Measurements from ENCODE around the gene MAPK14.

Gene MAPK14

DNA sequence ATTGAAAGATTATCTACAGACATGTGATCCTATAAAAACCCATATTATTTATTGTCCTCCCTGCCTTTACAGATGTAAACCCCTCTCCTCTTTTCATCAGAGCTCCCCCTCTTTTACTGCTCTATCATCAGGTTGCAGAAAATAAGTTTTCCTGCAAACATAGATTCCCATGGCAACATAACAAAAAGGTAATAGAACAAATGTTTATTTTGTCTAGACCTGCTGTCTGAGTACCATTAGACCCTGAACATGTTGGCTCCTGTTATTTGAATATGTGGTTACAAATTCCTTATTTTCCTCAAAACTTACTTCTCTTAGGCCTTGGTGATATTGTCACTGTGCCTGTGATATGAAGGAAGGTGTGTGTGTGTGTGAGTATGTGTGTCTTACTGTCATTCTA is 11.5 kb downstream of the MAPK14 start:
- TF ChIP-seq ZBTB7A (IDR thresholded peaks at IDR 0.05; ENCODE audit: low read depth) (no peak), TAF1 (IDR thresholded peaks at IDR 0.05; ENCODE audit: low read depth) (no peak), CREB1 (IDR thresholded peaks at IDR 0.05; ENCODE audit: low read depth) (no peak), TEAD4 (IDR thresholded peaks at IDR 0.05) (no peak), TCF12 (IDR thresholded peaks at IDR 0.05; ENCODE audit: low read depth) (no peak), CEBPB (IDR thresholded peaks at IDR 0.05) (no peak), FOXM1 (IDR thresholded peaks at IDR 0.05; ENCODE audit: borderline replicate concordance, low read depth) (no peak), EGR1 (IDR thresholded peaks at IDR 0.05) (no peak), RAD21 (IDR thresholded peaks at IDR 0.05; ENCODE audit: low read depth) (no peak), EP300 (IDR thresholded peaks at IDR 0.05; ENCODE audit: borderline replicate concordance) (no peak), NFIC (IDR thresholded peaks at IDR 0.05) (no peak), YY1 (IDR thresholded peaks at IDR 0.05; ENCODE audit: low read depth) (no peak)
- TF ChIP-seq, protein P1, sequence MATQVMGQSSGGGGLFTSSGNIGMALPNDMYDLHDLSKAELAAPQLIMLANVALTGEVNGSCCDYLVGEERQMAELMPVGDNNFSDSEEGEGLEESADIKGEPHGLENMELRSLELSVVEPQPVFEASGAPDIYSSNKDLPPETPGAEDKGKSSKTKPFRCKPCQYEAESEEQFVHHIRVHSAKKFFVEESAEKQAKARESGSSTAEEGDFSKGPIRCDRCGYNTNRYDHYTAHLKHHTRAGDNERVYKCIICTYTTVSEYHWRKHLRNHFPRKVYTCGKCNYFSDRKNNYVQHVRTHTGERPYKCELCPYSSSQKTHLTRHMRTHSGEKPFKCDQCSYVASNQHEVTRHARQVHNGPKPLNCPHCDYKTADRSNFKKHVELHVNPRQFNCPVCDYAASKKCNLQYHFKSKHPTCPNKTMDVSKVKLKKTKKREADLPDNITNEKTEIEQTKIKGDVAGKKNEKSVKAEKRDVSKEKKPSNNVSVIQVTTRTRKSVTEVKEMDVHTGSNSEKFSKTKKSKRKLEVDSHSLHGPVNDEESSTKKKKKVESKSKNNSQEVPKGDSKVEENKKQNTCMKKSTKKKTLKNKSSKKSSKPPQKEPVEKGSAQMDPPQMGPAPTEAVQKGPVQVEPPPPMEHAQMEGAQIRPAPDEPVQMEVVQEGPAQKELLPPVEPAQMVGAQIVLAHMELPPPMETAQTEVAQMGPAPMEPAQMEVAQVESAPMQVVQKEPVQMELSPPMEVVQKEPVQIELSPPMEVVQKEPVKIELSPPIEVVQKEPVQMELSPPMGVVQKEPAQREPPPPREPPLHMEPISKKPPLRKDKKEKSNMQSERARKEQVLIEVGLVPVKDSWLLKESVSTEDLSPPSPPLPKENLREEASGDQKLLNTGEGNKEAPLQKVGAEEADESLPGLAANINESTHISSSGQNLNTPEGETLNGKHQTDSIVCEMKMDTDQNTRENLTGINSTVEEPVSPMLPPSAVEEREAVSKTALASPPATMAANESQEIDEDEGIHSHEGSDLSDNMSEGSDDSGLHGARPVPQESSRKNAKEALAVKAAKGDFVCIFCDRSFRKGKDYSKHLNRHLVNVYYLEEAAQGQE (IDR thresholded peaks at IDR 0.05; ENCODE audit: low read depth), result no peak
- TF ChIP-seq, protein P2, sequence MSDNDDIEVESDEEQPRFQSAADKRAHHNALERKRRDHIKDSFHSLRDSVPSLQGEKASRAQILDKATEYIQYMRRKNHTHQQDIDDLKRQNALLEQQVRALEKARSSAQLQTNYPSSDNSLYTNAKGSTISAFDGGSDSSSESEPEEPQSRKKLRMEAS (IDR thresholded peaks at IDR 0.05), result no peak
- TF ChIP-seq, protein P3, sequence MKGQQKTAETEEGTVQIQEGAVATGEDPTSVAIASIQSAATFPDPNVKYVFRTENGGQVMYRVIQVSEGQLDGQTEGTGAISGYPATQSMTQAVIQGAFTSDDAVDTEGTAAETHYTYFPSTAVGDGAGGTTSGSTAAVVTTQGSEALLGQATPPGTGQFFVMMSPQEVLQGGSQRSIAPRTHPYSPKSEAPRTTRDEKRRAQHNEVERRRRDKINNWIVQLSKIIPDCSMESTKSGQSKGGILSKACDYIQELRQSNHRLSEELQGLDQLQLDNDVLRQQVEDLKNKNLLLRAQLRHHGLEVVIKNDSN (IDR thresholded peaks at IDR 0.05), result no peak

DNA sequence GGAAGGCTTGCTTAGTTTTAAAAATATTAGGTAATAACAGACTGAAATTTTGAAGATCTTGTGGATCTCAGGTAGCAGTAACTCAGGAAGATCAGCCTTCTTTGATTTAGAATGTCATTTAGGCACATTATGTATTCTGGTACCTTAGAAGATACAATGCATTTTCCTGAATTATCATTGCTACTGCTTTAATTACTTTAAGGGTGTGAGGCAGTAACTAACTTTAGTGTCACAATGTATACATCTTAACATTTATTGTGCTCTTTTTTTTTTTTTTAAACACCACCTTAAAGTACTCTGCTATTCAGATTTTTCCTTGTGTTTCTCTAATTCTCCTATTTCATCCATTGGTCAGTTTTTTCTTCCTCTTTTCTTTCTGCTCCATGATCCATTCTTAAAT is 13.3 kb downstream of the MAPK14 start:
- TF ChIP-seq EGR1 (IDR thresholded peaks at IDR 0.05), result no peak

DNA sequence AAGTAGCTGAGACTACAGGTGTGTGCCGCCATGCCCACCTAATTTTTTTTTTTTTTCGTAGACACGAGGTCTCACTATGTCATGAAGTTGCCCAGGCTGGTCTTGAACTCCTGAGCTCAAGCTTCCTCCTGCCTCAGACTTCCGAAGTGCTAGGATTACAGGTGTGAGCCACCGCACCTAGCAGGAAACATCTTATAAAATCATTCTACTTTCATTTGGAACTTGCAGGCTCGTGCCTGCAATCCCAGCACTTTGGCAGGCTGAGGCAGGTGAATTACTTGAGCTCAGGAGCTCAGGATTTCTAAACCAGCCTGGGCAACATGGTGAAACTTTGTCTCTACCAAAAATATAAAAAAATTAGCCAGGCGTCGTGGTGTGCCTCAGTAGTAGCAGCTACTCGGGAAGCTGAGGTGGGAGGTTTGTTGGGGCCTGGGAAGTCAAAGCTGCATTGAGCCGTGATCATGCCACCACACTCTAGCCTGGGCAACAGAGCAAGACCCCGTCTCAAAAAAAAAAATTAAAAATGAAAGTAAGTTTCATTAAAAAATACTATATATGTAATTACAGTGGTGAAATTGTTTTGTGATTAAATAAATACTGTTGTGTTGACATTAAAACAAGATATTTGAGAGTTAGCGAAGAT is 15.1 kb downstream of the MAPK14 start:
- TF ChIP-seq TCF12 (IDR thresholded peaks at IDR 0.05; ENCODE audit: low read depth), result no peak
- TF ChIP-seq CREB1 (IDR thresholded peaks at IDR 0.05; ENCODE audit: low read depth), result no peak
- no peak for TF ChIP-seq TAF1 (IDR thresholded peaks at IDR 0.05; ENCODE audit: low read depth)
- TF ChIP-seq, protein P3 (IDR thresholded peaks at IDR 0.05), result no peak
- TF ChIP-seq YY1 (IDR thresholded peaks at IDR 0.05; ENCODE audit: low read depth), result no peak
- no peak for TF ChIP-seq FOXM1 (IDR thresholded peaks at IDR 0.05; ENCODE audit: borderline replicate concordance, low read depth)
- TF ChIP-seq, protein P1 (IDR thresholded peaks at IDR 0.05; ENCODE audit: low read depth), result no peak
- TF ChIP-seq ZBTB7A (IDR thresholded peaks at IDR 0.05; ENCODE audit: low read depth), result no peak
- no peak for TF ChIP-seq RAD21 (IDR thresholded peaks at IDR 0.05; ENCODE audit: low read depth)
- no peak for TF ChIP-seq EGR1 (IDR thresholded peaks at IDR 0.05)
- no peak for TF ChIP-seq CEBPB (IDR thresholded peaks at IDR 0.05)
- TF ChIP-seq, protein P2 (IDR thresholded peaks at IDR 0.05), result no peak
- TF ChIP-seq EP300 (IDR thresholded peaks at IDR 0.05; ENCODE audit: borderline replicate concordance), result no peak
- TF ChIP-seq TEAD4 (IDR thresholded peaks at IDR 0.05), result no peak
- no peak for TF ChIP-seq NFIC (IDR thresholded peaks at IDR 0.05)

DNA sequence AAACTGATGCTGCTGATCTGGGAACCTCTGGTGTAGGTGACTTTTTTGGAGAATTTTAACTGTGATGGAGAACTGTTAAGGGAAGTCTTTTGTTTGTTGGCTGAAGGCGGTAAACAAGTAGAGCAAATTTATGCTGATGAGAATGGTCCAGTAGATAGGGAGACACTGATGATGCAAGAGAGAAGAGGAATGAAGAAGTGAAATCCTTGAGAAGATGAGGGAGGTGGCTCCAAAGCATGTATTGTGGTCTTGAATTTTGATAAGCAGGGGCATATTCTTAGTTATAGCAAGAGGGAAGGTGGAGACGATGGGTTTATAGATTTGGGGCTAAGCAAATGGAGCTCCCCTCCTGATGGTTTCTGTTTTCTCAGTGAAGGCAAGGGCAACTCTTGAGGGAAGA is 22.0 kb downstream of the MAPK14 start:
- TF ChIP-seq YY1 (IDR thresholded peaks at IDR 0.05; ENCODE audit: low read depth) (no peak), TEAD4 (IDR thresholded peaks at IDR 0.05) (no peak), ZBTB7A (IDR thresholded peaks at IDR 0.05; ENCODE audit: low read depth) (no peak), EGR1 (IDR thresholded peaks at IDR 0.05) (no peak), EP300 (IDR thresholded peaks at IDR 0.05; ENCODE audit: borderline replicate concordance) (no peak), FOXM1 (IDR thresholded peaks at IDR 0.05; ENCODE audit: borderline replicate concordance, low read depth) (no peak), TCF12 (IDR thresholded peaks at IDR 0.05; ENCODE audit: low read depth) (no peak), TAF1 (IDR thresholded peaks at IDR 0.05; ENCODE audit: low read depth) (no peak), CEBPB (IDR thresholded peaks at IDR 0.05) (no peak), RAD21 (IDR thresholded peaks at IDR 0.05; ENCODE audit: low read depth) (no peak), CREB1 (IDR thresholded peaks at IDR 0.05; ENCODE audit: low read depth) (no peak), NFIC (IDR thresholded peaks at IDR 0.05) (no peak)
- TF ChIP-seq, protein P2 (IDR thresholded peaks at IDR 0.05), result no peak
- TF ChIP-seq, protein P1 (IDR thresholded peaks at IDR 0.05; ENCODE audit: low read depth), result no peak
- TF ChIP-seq, protein P3 (IDR thresholded peaks at IDR 0.05), result no peak

All from Ishikawa (cell line).